WTC11 (cell line): ENCODE measurements around the gene RPL35. TPM values are rescaled to one million over a fixed set of nuclear protein-coding genes. Genes with fewer than 3 reads are reported as not detected.
A peak's percentile ranks its signal among the peaks of the same experiment; 100 is the strongest.

ENCODE experiments used
- ATAC-seq: fragments of 200-7000 bp; cut with Tn5 transposase; 2 replicates; pipeline ENCODE4 v1.10.0; 2021; ENCODE audit warnings: mild to moderate bottlenecking, moderate library complexity
- CTCF ChIA-PET: fragments of 300-600 bp; sonication (Branson Sonifier 250); formaldehyde crosslinking; loops from one replicate; lab custom pipeline; 2021; ENCODE audit warnings: antibody characterized with exemption; lab: Charles Lee
- POLR2A ChIA-PET: fragments of 350-600 bp; sonication (Branson Sonifier 250); formaldehyde crosslinking; loops from one replicate; lab custom pipeline; 2021; ENCODE audit warnings: antibody characterized with exemption; lab: Charles Lee
- DNase-seq: peaks from one replicate; pipeline ENCODE4 v3.0.0; 2021; ENCODE audit warnings: low spot score
- H3K27ac Mint-ChIP-seq: 2 replicates; pipeline ENCODE4 v1.8.0; 2021; ENCODE audit warnings: mixed read lengths
- H3K27me3 Mint-ChIP-seq: 2 replicates; pipeline ENCODE4 v1.8.0; 2021; ENCODE audit warnings: low read depth, mild to moderate bottlenecking, moderate library complexity, mixed read lengths
- H3K36me3 Mint-ChIP-seq: 2 replicates; pipeline ENCODE4 v1.8.0; 2021; ENCODE audit warnings: mixed read lengths
- H3K4me1 Mint-ChIP-seq: 2 replicates; pipeline ENCODE4 v1.8.0; 2022; ENCODE audit warnings: mixed read lengths
- H3K4me3 Mint-ChIP-seq: 2 replicates; pipeline ENCODE4 v1.8.0; 2021; ENCODE audit warnings: mild to moderate bottlenecking, moderate library complexity, mixed read lengths
- H3K9me3 Mint-ChIP-seq: 2 replicates; pipeline ENCODE4 v1.8.0; 2021; ENCODE audit warnings: mixed read lengths
- AFF4 ChIP-seq: sonication (generic); formaldehyde crosslinking; IDR thresholded peaks from 2 replicates; pipeline ENCODE4 v1.8.1; 2023; ENCODE audit warnings: mild to moderate bottlenecking, missing genetic modification reagents, borderline replicate concordance
- AR ChIP-seq: fragments of 250-450 bp; sonication (Bioruptor Pico); IDR thresholded peaks from 2 replicates; pipeline ENCODE4 v1.9.0; 2021; ENCODE audit warnings: mild to moderate bottlenecking
- CDX4 ChIP-seq: fragments of 250-450 bp; sonication (Bioruptor Pico); IDR thresholded peaks from 2 replicates; pipeline ENCODE4 v1.9.0; 2021; ENCODE audit warnings: moderate library complexity, mild to moderate bottlenecking, inconsistent platforms, borderline replicate concordance
- CREM ChIP-seq: sonication (generic); formaldehyde crosslinking; IDR thresholded peaks from 2 replicates; pipeline ENCODE4 v1.8.1; 2022; ENCODE audit warnings: mild to moderate bottlenecking, missing genetic modification reagents, moderate library complexity
- E2F1 ChIP-seq: sonication (generic); formaldehyde crosslinking; IDR thresholded peaks from 2 replicates; pipeline ENCODE4 v1.8.0; 2022; ENCODE audit warnings: mild to moderate bottlenecking, missing genetic modification reagents
- E2F4 ChIP-seq: sonication (generic); formaldehyde crosslinking; IDR thresholded peaks from 2 replicates; pipeline ENCODE4 v1.8.1; 2022; ENCODE audit warnings: low read depth, mild to moderate bottlenecking, moderate library complexity, missing genetic modification reagents, borderline replicate concordance
- ESRRA ChIP-seq: sonication (generic); formaldehyde crosslinking; IDR thresholded peaks from 2 replicates; pipeline ENCODE4 v1.8.1; 2022; ENCODE audit warnings: mild to moderate bottlenecking, missing genetic modification reagents, borderline replicate concordance
- IRF1 ChIP-seq: sonication (generic); formaldehyde crosslinking; IDR thresholded peaks from 2 replicates; pipeline ENCODE4 v1.8.0; 2023; ENCODE audit warnings: missing genetic modification reagents
- NFYB ChIP-seq: sonication (generic); formaldehyde crosslinking; conservative IDR thresholded peaks from 2 replicates; pipeline ENCODE4 v1.8.0; 2022; ENCODE audit warnings: low read depth, missing genetic modification reagents
- OVOL2 ChIP-seq: fragments of 250-450 bp; sonication (Bioruptor Pico); IDR thresholded peaks from 2 replicates; pipeline ENCODE4 v1.9.0; 2021; ENCODE audit warnings: mild to moderate bottlenecking, borderline replicate concordance
- SOX15 ChIP-seq: fragments of 250-450 bp; sonication (Bioruptor Pico); IDR thresholded peaks from 2 replicates; pipeline ENCODE4 v1.9.0; 2021; ENCODE audit warnings: mild to moderate bottlenecking
- SP1 ChIP-seq: sonication (generic); formaldehyde crosslinking; conservative IDR thresholded peaks from 2 replicates; pipeline ENCODE4 v1.8.1; 2022; ENCODE audit warnings: missing genetic modification reagents
- ZMAT4 ChIP-seq: fragments of 250-450 bp; sonication (Bioruptor Pico); IDR thresholded peaks from 2 replicates; pipeline ENCODE4 v1.9.0; 2021; ENCODE audit warnings: mild to moderate bottlenecking
- ZNF121 ChIP-seq: sonication (generic); formaldehyde crosslinking; IDR thresholded peaks from 2 replicates; pipeline ENCODE4 v1.8.0; 2023; ENCODE audit warnings: missing genetic modification reagents
- ZNF396 ChIP-seq: fragments of 250-450 bp; sonication (Bioruptor Pico); IDR thresholded peaks from 2 replicates; pipeline ENCODE4 v1.8.0; 2021; ENCODE audit warnings: mild to moderate bottlenecking, moderate library complexity, borderline replicate concordance
- total RNA-seq: library from RNA; stranded (reverse); gene quantifications from 3 replicates; pipeline ENCODE4 v1.2.3, GENCODE V29; 2021

RPL35 gene
- total RNA-seq, 1 experiment from 2014 or later, result 1,710 TPM

GRCh38 chr9:124884376-124884775 lies 22.6 kb upstream of the RPL35 start:
- no peak overlapping the region for H3K4me3 Mint-ChIP-seq
- H3K27me3 Mint-ChIP-seq, result no peaks in the 10 kb centered on the region
- peak overlapping the region; percentile 65; the same call in 1 of the 2 replicates for H3K27ac Mint-ChIP-seq
- no peaks in the 10 kb centered on the region for H3K9me3 Mint-ChIP-seq
- ATAC-seq, result no peak
- no peak for DNase-seq
- TF ChIP-seq ZNF121, result no peak
- TF ChIP-seq AR, result no peak
- no peak for TF ChIP-seq ZNF396 (CRISPR knock-in tag)
- TF ChIP-seq SOX15, result no peak
- no peak for TF ChIP-seq CDX4 (CRISPR knock-in tag)
- no peak for TF ChIP-seq AFF4 (CRISPR knock-in tag)
- no peak for TF ChIP-seq ZMAT4 (CRISPR knock-in tag)
- TF ChIP-seq ESRRA (CRISPR knock-in tag), result no peak
- no peak for TF ChIP-seq CREM (CRISPR knock-in tag)
- TF ChIP-seq IRF1, result no peak
- TF ChIP-seq E2F4 (CRISPR knock-in tag), result no peak
- TF ChIP-seq E2F1 (CRISPR knock-in tag), result no peak
- no peak for TF ChIP-seq NFYB
- H3K36me3 Mint-ChIP-seq, result peaks cover 2% of the 10 kb centered on the region
- POLR2A ChIA-PET, result no interaction called here
- peaks cover 37% of the 10 kb centered on the region for H3K4me1 Mint-ChIP-seq
- CTCF ChIA-PET, result interaction anchor here (0.7 to 1.0 kb wide), 2 partner anchors 31 to 32 kb away, joined by 3 to 5 read pairs; partner anchors contain the start of gene WDR38

- no peak overlapping the region for H3K4me3 Mint-ChIP-seq
- TF ChIP-seq ZNF121 (no peak), SP1 (CRISPR knock-in tag) (no peak), OVOL2 (no peak)
- H3K27me3 Mint-ChIP-seq, result no peaks in the 10 kb centered on the region
- H3K27ac Mint-ChIP-seq, result no peak overlapping the region
- peak; percentile 31 for DNase-seq
- no peaks in the 10 kb centered on the region for H3K9me3 Mint-ChIP-seq
- ChIA-PET POLR2A (no interaction called here), CTCF (interaction anchor here (0.7 to 6.3 kb wide), 9 partner anchors 12 to 262 kb away, joined by 3 to 40 read pairs (median 4); partner anchors contain the start of genes SCAI and WDR38)
- peak; percentile 43; the same call in 1 of the 2 replicates for ATAC-seq
- peaks cover 6% of the 10 kb centered on the region for H3K36me3 Mint-ChIP-seq
- H3K4me1 Mint-ChIP-seq, result peaks cover 48% of the 10 kb centered on the region
These were observed 20.5 kb upstream of the RPL35 start for GRCh38 chr9:124882231-124882630.
